Endometrium (tissue), 2 donors: Measurements from ENCODE around the gene RHBDD1.

Experiments used
- FAIRE-seq: peaks from 2 replicates; lab custom pipeline; 2012; peaks lifted over from hg19 to GRCh38; lab: Jason Lieb, UNC
- donor health status: control.
- donor health status: control.

The RHBDD1 gene

GRCh38 chr2:227033471-227034148 is 197.8 kb downstream of the RHBDD1 start:
- no peak for FAIRE-seq

GRCh38 chr2:227035711-227036367 is 200.0 kb downstream of the RHBDD1 start:
- no peak for FAIRE-seq

GRCh38 chr2:227036527-227036926 is 200.7 kb downstream of the RHBDD1 start:
- no peak for FAIRE-seq

- no peak for FAIRE-seq
These were observed 202.8 kb downstream of the RHBDD1 start for GRCh38 chr2:227038550-227039189.

DNA sequence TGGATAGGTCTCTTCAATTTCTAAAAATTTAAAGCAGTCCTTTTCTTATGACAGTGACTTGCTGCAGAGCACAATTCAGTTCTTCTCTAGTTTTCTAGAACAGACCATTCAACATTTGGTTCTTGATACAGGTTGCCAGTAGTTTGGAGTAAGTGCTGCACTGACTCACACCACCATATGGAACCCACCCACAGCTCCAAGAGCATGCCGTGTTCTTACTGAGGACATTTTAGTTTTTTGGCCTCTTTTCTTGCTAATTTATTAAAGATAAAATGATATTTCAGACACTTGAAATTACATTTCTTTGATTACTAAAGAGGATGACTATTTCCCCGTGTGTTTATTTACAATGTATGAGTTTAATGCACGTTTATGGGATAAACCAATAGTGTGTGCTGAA is 208.1 kb downstream of the RHBDD1 start:
- FAIRE-seq: no peak
